GM12878 (cell line): Measurements from ENCODE around the gene HENMT1. TPM values are rescaled to one million over a fixed set of nuclear protein-coding genes. Genes with fewer than 3 reads are reported as not detected.

Experiments
- BACH1 ChIP-seq: fragments of 450-650 bp; IDR thresholded peaks from 2 replicates; pipeline ENCODE4 v1.6.1; 2017; ENCODE audit warnings: mild to moderate bottlenecking, borderline replicate concordance
- CHD1 ChIP-seq: IDR thresholded peaks from 2 replicates; pipeline ENCODE4 v1.6.1; 2012; ENCODE audit warnings: low read depth, low read length, improper control_type of control experiment
- DPF2 ChIP-seq: fragments of 450-650 bp; IDR thresholded peaks from 2 replicates; pipeline ENCODE4 v1.6.1; 2017; ENCODE audit warnings: mild to moderate bottlenecking
- IRF4 ChIP-seq: IDR thresholded peaks from 2 replicates; pipeline ENCODE4 v1.6.1; 2011; ENCODE audit warnings: low read depth, low read length
- TARDBP ChIP-seq: IDR thresholded peaks from 2 replicates; pipeline ENCODE4 v1.6.1; 2016; ENCODE audit warnings: borderline replicate concordance
- YY1 ChIP-seq: IDR thresholded peaks from 2 replicates; pipeline ENCODE4 v1.6.1; 2011; ENCODE audit warnings: low read depth, mild to moderate bottlenecking, low read length
- ZBED1 ChIP-seq: IDR thresholded peaks from 2 replicates; pipeline ENCODE4 v1.6.1; 2016; ENCODE audit warnings: borderline replicate concordance
- polyA plus RNA-seq, 11 experiments: library from polyadenylated mRNA; depleted of rRNA in 4 of 11; unstranded in 6 of 11; stranded (reverse) in 5 of 11; fragments of >200 nt; fragmentation: Nextera tagmentation in 4 of 11; fragmentation: Illumina TruSeq in 1 of 11; extraction: Ambion mirVana in 4 of 11; extraction: Trizol in 1 of 11; gene quantifications; 1 replicate in 1 of 11; 2 replicates in 10 of 11; pipeline versions ENCODE4 v1.2.1 to v1.2.3, GENCODE V29; 2011 to 2016; ENCODE audit warnings: inconsistent platforms in 2 of 11, missing spikeins in 2 of 11, low read depth in 1 of 11
- total RNA-seq, 4 experiments: library from RNA; depleted of rRNA in 3 of 4; stranded (reverse); fragments of >200 nt in 3 of 4; fragmentation: Illumina TruSeq in 1 of 4; extraction: Trizol in 1 of 4; gene quantifications; 2 replicates each; pipeline versions ENCODE4 v1.2.1 to v1.2.3, GENCODE V29; 2013 to 2021
- TF ChIP-seq, protein P1 (sequence below): fragments of 150-350 bp; IDR thresholded peaks from 2 replicates; pipeline ENCODE4 v1.6.1; 2014; ENCODE audit warnings: mild to moderate bottlenecking, low read depth, low read length
- TF ChIP-seq, protein P2 (sequence below): fragments of 450-650 bp; IDR thresholded peaks from 2 replicates; pipeline ENCODE4 v1.6.1; 2016; ENCODE audit warnings: mild to moderate bottlenecking
- TF ChIP-seq, protein P3 (sequence below): fragments of 450-650 bp; IDR thresholded peaks from 2 replicates; pipeline ENCODE4 v1.6.1; 2017; ENCODE audit warnings: borderline replicate concordance

Gene HENMT1
- total and polyA plus RNA-seq, 10 of the 15 experiments (the other 5 are each of a cell fraction or from before 2014, with no cell fraction given): 4.4 to 15.6 (median 10.4) TPM

DNA sequence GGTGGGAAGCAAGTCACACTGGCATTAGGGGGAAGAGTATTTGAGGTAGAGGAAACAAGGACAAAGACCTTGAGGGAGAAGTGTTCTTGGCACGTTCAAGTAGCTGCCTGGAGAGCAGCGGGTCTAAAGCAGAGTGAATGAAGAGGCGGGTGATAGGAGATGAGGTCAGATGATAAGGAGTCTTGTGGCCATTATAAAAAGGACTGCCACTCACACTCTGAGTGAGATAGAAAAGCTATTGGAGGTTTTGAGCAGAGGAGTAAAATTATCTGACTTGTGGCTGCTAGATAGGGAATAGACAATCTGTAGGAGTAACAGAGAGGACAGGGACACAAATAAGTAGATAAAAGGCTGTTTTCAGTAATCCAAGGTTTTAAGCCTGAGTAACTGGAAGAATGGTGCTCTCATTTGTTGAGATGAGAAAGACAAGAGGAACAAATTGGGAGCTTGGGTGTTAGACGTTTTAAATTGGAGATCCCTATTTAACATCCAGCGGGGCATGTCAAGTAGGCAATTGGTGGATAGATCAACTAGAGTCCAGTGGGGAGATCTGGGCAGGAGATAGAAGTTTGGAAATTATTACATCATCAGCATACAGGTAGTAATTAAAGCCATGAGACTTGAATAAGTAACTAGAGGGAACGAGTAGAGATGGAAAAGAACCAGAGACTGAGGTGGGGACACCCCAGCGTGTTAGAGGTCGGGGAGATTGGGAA lies 43.7 kb downstream of the HENMT1 start (continued):
- TF ChIP-seq, protein P1, sequence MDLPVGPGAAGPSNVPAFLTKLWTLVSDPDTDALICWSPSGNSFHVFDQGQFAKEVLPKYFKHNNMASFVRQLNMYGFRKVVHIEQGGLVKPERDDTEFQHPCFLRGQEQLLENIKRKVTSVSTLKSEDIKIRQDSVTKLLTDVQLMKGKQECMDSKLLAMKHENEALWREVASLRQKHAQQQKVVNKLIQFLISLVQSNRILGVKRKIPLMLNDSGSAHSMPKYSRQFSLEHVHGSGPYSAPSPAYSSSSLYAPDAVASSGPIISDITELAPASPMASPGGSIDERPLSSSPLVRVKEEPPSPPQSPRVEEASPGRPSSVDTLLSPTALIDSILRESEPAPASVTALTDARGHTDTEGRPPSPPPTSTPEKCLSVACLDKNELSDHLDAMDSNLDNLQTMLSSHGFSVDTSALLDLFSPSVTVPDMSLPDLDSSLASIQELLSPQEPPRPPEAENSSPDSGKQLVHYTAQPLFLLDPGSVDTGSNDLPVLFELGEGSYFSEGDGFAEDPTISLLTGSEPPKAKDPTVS: no peak
- TF ChIP-seq IRF4: no peak
- TF ChIP-seq, protein P2, sequence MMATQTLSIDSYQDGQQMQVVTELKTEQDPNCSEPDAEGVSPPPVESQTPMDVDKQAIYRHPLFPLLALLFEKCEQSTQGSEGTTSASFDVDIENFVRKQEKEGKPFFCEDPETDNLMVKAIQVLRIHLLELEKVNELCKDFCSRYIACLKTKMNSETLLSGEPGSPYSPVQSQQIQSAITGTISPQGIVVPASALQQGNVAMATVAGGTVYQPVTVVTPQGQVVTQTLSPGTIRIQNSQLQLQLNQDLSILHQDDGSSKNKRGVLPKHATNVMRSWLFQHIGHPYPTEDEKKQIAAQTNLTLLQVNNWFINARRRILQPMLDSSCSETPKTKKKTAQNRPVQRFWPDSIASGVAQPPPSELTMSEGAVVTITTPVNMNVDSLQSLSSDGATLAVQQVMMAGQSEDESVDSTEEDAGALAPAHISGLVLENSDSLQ: no peak
- no peak for TF ChIP-seq CHD1
- no peak for TF ChIP-seq YY1
- TF ChIP-seq DPF2: no peak
- no peak for TF ChIP-seq BACH1
- TF ChIP-seq, protein P3, sequence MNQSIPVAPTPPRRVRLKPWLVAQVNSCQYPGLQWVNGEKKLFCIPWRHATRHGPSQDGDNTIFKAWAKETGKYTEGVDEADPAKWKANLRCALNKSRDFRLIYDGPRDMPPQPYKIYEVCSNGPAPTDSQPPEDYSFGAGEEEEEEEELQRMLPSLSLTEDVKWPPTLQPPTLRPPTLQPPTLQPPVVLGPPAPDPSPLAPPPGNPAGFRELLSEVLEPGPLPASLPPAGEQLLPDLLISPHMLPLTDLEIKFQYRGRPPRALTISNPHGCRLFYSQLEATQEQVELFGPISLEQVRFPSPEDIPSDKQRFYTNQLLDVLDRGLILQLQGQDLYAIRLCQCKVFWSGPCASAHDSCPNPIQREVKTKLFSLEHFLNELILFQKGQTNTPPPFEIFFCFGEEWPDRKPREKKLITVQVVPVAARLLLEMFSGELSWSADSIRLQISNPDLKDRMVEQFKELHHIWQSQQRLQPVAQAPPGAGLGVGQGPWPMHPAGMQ: no peak
- TF ChIP-seq ZBED1: no peak
- no peak for TF ChIP-seq TARDBP
- TF ChIP-seq, all 136 proteins: peak for 0
